GM21390 (cell line): ENCODE data around the gene IL17RA.

Source experiments
- ATAC-seq: cut with Tn5 transposase; IDR thresholded peaks from one replicate; pipeline ENCODE4 v1.9.1; 2021; ENCODE audit not compliant: unreplicated experiment

IL17RA gene

DNA sequence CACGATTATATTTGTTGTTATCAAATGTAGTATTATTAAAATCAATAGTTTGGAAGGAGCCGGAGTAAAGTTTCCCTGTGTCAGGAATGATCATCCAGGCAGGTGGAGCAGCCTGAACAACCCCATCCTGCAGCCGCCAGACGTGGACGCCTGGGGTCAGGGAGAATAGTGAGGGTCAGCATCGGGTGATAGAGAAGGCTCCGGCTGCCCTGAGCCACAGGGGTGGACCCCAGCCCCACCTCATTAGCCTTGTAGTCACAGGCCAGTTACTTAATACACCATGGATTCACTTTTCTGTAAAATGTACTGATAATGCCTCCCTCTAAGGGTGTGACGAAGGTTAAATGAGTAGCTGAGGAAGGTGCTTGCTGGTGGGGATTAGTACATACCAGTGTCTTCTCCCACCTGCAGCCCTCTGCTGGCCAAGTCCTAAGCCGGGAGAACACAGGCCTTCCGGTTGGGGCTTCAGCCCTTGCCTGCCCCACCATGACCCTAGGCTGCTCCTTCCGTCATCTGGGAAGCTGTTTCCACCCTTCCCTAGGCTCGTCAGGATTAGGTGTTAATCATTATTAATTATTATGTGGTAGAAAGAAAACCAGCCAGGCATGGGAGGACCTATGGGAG, 21.5 kb downstream of the IL17RA start:
- ATAC-seq = no peak

DNA sequence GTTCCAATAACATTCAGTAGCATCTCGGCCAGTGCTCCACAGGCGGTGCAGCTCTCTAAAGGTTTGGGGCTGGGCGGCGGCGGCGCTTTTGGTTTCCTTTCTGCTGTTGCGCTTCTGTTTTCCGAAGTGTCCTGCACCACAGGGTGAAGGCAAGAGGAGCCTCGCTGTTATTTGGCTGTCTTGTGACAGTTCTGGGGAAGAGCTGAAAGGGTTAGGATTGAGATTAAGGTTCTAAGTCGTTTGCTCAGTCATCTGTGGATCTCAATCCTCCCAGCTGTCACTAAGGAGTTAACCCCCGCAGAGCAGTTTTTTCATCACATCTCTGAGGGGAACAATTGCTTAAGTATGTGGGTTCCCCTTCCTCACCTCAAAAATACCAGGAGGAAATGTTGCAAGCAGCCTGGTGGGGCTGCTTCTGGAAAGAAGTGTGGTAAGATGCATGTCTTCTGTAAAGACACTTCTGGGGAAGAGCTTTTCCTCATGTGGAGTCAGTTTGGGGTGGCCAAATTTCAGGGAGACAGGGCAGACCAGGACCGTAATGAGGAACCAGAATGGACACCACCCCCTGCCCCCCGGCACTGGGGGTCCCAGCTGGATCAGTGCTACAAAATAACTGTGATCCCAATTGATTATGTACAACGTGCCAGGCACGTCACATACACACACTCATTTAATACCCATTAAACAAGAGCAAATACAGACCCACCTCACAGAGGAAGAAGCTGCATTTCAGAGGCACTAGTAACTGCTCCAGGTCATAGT, 22.2 kb downstream of the IL17RA start:
- ATAC-seq = no peak

DNA sequence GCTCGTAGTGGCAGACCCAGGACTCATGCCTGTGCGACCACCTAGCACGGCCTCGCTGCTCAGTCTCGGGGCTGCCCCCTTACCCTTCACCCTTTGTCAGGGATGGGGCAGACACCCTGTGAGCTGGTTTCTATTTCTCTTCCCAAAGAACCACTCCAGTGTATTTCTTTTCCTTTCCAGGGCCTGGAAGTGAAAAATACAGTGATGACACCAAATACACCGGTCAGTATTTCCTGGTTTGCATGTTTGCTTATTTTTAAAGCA, 22.7 kb downstream of the IL17RA start:
- no peak for ATAC-seq

DNA sequence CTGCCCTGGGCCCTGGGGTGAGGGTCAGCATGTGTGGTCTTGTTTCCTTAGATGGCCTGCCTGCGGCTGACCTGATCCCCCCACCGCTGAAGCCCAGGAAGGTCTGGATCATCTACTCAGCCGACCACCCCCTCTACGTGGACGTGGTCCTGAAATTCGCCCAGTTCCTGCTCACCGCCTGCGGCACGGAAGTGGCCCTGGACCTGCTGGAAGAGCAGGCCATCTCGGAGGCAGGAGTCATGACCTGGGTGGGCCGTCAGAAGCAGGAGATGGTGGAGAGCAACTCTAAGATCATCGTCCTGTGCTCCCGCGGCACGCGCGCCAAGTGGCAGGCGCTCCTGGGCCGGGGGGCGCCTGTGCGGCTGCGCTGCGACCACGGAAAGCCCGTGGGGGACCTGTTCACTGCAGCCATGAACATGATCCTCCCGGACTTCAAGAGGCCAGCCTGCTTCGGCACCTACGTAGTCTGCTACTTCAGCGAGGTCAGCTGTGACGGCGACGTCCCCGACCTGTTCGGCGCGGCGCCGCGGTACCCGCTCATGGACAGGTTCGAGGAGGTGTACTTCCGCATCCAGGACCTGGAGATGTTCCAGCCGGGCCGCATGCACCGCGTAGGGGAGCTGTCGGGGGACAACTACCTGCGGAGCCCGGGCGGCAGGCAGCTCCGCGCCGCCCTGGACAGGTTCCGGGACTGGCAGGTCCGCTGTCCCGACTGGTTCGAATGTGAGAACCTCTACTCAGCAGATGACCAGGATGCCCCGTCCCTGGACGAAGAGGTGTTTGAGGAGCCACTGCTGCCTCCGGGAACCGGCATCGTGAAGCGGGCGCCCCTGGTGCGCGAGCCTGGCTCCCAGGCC, 23.7 kb downstream of the IL17RA start:
- ATAC-seq = no peak

DNA sequence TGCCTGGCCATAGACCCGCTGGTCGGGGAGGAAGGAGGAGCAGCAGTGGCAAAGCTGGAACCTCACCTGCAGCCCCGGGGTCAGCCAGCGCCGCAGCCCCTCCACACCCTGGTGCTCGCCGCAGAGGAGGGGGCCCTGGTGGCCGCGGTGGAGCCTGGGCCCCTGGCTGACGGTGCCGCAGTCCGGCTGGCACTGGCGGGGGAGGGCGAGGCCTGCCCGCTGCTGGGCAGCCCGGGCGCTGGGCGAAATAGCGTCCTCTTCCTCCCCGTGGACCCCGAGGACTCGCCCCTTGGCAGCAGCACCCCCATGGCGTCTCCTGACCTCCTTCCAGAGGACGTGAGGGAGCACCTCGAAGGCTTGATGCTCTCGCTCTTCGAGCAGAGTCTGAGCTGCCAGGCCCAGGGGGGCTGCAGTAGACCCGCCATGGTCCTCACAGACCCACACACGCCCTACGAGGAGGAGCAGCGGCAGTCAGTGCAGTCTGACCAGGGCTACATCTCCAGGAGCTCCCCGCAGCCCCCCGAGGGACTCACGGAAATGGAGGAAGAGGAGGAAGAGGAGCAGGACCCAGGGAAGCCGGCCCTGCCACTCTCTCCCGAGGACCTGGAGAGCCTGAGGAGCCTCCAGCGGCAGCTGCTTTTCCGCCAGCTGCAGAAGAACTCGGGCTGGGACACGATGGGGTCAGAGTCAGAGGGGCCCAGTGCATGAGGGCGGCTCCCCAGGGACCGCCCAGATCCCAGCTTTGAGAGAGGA, 24.5 kb downstream of the IL17RA start:
- ATAC-seq = no peak

DNA sequence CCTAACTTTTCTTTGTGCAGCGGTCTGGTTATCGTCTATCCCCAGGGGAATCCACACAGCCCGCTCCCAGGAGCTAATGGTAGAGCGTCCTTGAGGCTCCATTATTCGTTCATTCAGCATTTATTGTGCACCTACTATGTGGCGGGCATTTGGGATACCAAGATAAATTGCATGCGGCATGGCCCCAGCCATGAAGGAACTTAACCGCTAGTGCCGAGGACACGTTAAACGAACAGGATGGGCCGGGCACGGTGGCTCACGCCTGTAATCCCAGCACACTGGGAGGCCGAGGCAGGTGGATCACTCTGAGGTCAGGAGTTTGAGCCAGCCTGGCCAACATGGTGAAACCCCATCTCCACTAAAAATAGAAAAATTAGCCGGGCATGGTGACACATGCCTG, 25.2 kb downstream of the IL17RA start:
- ATAC-seq = no peak

DNA sequence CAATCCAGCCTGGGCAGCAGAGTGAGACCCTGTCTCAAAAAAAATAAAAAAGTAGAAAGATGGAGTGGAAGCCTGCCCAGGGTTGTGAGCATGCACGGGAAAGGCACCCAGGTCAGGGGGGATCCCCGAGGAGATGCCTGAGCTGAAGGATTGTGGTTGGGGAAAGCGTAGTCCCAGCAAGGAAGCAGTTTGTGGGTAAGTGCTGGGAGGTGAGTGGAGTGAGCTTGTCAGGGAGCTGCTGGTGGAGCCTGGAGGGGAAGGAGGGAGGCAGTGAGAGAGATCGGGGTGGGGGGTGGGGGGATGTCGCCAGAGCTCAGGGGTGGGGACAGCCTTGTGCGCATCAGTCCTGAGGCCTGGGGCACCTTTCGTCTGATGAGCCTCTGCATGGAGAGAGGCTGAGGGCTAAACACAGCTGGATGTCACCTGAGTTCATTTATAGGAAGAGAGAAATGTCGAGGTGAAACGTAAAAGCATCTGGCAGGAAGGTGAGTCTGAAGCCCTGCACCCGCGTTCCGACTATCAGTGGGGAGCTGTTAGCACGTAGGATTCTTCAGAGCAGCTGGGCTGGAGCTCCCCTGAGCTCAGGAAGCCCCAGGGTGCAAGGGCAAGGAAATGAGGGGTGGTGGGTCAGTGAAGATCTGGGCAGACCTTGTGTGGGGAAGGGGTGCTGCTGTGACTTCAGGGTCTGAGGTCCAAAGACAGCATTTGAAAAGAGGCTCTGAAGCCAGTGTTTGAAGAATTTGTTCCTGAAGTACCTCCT, 26.2 kb downstream of the IL17RA start:
- ATAC-seq = no peak

DNA sequence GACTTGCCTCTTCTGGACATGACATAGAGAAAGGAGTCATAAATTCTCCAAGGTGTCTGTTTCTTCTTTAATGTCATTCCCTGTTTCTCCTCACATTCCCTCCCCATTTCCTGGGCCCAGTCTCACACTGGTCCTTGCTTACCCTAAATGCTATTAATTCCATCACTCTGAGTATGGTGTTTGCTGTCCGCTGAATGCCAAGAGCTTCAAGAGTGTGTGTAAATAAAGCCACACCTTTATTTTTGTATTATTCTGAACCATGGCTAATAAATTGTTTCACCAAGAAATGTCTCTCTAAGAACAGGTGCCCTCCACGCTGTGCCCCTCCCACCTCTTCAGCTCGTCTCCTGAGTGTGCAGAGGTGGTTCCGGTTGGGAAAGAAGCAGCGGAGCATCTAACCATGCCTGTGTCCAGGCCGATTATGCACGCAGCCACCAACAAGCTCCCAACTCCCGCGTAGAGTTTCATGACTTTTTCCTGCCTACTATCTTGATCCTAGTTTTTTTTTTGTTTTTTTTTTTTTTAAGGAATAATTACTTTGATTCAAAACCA, 27.8 kb downstream of the IL17RA start:
- no peak for ATAC-seq

DNA sequence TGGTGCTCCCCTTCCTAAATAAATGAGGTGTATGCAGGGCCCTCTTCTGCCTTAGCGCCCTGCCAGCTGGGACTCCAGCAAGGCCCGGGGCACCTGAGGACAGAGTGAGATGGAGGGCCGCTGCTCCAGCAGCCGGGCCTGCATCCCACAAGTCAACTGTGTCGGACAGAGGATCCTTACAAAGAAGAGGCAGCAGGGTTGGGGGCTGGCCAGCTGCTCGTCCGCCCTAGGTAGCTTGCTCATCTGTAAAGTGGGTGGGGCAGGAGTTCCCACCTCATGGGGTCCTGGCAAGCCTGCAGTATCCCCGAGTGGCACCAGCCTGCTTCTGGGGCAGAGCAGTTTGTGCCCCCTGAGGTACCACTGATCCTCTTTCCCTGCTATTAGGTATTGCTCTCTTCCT, 28.8 kb downstream of the IL17RA start:
- no peak for ATAC-seq

DNA sequence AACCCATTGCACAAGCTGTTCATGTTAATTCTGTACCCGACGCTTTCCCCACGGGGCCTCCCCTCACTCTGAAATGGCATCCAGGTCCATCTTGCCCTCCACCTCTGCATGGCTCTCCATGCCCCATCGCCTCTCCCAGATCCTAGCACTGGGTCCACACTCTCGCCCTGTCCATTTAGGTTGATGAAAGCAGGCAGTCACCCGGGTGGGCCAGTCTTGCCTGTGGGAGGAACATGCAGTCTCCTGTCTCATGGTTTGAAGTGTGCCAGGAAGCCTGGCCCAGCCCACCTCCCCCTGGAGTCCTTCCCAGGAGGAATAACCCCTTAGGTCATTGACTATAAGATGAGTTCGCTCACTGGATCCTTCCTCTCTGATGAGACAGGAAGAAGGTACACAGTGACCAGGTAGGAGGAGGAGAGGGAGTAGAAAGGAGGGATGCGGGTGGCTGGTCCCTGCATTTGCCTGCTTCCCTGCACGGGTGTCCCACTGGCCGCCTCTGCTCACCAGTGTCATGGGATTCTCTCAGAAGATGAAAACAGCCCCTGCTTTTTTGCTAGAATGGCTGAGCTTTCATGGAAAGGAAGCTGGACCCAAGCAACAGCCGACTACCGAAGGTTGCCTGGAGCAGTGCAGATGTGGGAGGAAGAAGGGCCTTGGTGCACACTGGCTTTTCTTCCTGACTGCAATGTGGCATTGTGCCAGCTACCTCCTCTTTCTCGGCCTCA, 29.5 kb downstream of the IL17RA start:
- no peak for ATAC-seq

DNA sequence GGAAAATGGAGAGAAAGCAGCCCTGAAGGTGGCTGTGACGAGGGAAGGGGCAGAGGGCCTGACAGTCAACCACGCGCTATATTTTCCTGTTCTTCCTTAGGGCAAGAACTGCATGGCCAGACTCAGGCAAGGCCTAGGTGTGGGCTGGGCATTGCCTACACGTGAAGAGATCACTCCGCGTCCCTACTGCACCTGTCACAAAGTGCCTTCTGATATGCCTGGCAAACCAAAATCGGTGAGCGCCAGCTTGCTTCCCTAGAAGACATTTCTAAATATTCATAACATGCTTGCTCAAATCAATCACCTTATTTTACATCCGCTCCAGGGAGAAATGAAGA, 30.1 kb downstream of the IL17RA start:
- ATAC-seq = no peak

DNA sequence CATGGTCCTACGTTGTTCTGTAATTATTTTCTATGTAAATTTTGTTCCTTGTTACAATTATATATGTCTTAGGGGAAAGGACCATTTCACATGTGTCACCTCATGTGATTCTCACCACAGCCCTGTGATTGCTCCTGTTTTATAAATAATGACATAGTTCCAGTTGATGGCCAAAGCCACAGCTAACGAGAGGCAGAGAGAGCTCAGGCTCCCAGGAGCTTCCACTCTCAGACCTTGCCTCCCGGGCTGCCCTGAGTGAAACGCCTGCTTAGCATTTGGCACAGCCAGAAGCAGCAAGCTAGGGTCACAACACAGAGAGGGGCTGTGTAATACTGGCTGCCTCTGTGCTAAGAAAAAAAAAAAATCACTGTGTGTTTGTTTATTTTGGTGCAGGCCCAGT, 30.4 kb downstream of the IL17RA start:
- ATAC-seq = no peak

DNA sequence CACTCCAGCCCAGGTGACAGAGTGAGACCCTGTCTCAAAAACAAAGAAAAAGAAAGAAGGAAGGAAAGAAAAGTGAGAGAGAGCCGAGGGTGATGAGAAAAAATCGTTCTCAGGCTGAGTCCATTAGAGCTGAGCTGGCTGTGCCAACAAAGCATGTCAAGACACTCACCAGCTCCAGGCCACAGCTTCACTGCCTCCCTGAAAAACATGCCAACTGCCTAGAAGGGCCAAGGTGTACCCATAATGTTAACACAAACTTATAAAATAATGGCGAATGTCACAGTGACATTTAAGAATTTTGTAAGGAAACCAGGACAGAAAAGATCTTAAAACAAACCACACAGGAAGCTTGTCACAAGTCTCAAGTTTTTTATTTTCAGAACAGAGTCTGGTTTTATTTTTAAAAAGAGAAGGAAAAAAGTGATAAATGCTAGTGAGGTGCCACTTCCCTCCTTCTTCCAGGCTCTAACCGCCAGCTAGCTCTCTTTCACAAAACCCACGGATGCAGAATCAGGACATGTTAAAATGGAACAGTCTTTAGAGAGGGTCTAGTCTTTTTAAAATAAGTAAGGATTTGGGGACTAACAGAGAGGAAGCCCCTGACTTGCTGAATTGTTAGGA, 31.3 kb downstream of the IL17RA start:
- no peak for ATAC-seq

DNA sequence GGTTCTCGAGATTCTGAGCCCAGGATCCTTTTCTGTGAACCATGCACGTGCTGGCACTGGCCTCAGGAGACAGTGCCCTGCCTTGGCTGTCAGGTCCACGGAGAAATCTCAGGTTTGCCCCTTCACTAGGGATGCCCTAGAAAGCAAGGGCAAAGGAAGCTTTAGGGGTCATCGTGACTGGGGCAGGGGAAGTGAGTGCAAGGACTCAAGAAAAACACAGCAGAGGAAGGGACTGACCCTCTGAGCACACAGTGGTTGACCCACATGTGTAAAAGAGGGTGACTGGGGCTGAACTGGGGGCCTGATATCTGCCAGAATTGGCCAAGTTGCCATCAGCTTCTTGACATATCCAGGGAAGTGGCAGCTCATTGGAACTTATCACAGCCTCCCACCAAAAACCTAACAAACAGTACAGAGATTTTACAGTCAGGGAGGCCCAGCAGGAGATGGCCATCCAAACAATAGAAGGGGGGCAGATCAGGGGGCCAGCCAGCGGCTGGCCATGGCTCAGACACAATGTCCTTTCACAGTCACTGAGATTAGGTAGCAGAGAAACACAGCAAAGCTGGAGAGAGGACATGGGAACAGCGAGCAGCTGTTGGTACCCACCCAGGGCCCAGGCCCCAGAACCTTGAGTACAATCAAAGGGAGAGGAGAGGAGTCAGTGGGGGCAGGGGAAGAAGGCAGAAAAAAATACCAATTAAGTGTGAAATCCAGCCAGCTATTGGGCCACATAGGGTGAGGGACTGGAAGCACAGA, 32.0 kb downstream of the IL17RA start:
- ATAC-seq = no peak

DNA sequence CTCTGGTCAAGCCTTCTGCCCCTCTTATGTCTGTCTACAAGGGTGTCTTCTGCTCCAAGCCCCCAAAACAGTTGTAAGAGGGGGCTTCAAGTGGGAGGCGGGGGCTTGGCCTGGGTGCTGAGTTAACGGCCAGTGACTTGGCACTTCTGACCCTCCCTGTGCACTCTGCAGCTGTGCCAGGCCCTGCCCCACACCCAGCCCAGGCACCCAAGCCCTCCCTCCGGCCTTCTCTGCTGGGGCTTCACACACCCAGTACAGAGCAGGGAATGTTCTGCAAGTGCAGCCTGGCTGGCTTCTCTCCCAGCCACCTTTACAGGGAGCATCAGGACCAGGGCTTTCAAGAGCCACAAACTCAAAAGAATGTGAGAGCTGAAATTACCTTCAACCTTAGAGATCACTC, 32.6 kb downstream of the IL17RA start:
- ATAC-seq = no peak

DNA sequence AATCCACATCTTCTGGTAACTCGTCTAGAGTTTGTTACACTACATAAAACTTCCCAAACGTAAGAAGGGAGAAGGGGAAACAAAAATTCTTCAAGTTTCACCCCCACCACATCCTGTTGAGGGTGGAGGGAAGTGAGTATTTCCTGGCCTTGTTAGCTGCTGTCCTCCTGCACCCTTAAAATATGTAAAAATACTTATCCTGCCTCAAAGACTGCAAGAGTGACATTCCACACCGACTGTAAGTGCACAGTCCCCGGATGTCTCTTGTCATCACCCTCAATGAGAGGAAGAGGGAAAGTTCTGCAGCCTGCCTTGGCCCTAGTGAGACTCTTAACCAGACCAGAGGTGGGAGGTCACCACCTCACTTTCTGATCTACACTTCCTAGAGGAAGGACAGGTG, 33.1 kb downstream of the IL17RA start:
- ATAC-seq = no peak

DNA sequence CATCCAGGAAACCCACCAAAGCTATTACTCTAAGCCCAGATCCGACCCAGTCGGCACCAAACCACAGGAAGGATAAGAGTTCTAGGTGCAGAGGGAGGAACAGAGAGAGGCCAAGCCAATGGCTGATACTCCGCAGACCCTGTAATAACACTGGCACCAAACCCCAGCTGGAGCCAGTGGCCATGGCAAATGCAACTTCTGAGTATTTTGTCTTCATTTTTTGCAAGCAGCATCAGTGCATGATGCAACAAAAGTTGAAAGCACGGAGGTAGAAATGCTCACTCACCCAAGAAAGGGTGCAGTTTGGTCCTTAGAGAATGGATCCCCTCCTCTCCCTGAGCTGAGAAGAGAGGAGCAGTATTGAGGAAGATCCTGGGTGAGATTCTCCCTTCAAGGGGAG, 33.5 kb downstream of the IL17RA start:
- ATAC-seq = no peak

DNA sequence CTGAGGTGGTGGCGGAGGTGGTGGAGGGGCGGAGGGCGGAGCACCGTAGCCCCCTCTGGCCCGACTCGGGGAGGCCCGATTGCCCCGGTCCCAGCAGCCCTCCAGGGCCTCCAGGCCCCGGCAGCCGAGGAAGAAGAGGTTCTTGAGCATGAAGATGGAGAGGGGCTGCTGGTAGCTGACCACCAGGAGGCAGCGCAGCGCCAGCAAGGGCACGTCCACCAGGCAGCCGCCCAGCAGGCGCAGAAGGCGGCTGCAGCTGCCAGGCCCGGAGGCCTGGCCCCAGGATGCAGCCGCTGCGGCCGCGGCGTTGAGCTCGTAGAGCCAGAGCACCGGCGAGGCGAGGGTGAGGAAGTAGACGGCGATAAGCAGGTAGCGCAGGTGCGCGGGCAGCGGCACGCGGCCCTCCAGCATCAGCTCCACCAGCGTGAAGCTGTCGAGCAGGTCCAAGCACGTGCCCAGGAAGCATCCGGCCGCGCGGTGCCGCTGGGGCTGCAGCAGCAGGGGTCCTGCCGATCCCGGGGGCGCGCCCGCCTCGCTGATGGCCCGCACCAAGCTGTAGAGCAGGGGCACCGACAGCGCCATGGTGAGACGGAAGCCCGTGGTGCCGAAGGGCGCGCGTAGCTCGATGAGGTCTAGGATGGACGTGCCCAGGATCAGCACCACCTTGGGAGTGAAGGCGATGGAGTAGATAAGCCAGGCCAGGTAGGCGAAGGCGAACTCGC, 34.8 kb downstream of the IL17RA start:
- no peak for ATAC-seq
